GM19240 (cell line): ENCODE measurements around the gene HOXC9.

Experiments
- DNase-seq: peaks from one replicate; pipeline ENCODE4 v3.0.0; 2011; ENCODE audit warnings: low spot score; ENCODE audit not compliant: insufficient read length

HOXC9 gene

DNA sequence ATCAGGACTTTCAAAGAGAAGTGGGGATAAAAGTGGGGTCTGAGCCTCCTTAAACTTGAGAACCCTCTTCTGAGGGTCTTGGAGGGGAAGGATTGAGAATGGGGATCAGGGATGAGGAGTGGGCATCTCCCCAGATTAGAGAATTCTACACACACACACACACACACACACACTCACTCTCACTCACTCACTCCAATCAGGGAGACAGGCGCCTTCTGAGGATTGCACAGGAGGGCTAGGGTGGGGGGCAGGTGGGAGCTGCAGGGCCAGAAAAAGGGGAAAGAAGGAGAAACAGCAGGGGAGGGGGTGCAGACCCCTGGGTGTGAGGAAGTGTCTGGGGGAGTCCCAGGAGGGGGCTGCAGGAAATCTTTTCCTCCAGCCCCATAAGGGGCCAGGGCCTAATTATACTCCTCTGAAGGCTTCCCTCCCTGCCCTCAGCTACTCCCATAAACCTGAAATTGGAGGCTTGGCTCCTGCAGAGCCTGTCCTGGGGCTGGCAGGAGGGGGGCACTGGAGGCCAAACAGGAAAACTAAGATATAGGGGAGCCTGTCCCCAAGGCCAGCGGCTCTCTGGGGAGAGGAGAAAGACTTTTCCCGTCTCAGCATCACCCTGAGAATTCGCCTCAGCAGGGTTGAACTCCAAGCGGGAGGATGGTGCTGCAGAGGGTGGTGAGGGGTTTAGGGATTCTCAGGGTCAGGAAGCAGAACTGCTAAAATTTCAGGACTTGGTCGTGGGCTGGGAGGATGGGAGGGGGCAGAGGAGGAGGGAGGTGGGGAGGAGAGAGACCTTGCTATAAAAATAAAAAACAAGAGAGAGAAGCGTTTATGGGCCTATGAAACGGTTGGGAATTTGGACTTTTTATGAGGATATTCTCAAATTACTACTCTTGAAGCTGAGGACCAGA lies 1.6 kb downstream of the HOXC9 start:
- DNase-seq: no peak

DNA sequence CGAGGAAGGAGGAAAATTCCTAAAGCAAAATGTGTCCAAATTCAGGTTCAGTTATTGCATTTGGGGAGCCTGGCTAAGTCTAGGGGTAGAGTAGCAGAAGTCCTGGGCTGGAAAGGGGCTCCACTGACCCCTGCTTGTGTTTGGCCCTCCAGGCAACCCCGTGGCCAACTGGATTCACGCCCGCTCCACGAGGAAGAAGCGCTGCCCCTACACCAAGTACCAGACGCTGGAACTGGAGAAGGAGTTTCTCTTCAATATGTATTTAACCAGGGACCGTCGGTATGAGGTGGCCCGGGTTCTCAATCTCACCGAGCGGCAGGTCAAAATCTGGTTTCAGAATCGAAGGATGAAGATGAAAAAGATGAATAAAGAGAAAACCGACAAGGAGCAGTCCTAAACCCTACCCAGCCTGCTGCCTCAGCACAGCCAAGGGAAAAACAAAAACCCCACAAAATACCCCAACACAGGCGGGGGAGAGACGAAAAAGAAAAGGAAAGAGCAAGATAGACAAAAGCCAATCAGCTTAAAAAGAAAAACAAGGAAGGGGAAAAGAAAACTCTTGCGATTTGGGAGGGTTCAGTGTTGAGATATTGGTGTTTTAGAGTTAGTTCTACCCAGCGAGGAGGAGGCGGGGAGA lies 2.4 kb downstream of the HOXC9 start:
- no peak for DNase-seq

DNA sequence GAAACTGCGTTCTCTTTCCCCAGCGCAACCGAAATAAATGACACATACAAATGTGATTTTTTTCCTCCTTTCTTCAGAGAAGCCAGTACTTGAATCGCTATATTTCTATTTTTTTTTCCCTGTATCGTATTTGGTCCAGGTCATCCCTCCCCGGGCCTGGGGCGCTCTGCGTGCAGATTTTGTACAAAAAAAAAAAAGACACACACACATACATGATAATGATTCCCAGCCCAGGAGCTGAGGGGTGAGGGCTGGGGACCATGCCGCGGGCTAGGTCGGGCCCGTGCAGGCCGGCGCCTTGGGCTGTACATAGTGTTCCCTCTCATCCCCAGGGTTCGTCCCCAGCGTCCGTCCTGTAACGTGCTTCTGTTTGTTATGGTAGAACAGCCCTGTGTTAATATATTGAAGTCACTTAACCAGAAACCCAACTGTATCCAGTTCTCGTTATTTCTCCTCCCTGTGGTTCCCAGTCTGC lies 3.0 kb downstream of the HOXC9 start:
- no peak for DNase-seq

DNA sequence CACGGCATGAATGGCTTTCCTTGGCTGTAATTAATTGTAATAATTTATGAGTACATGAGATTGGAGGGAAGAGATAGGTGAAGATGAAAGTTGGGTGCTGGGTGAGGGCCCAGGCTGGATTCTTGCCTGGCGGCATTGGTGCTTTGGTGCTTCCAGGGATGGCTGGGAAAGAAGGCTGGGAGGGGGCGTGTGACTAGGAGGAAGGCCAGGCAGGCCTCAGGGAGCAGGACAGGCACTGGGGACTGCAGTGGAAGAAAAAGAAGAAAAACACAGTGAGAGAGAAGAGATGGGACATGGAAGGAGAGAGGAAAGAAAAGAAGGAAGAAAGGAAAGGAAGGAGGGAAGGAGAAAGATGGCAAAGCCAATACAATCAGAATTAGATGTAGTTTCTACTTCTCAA lies 3.7 kb downstream of the HOXC9 start:
- DNase-seq: no peak

DNA sequence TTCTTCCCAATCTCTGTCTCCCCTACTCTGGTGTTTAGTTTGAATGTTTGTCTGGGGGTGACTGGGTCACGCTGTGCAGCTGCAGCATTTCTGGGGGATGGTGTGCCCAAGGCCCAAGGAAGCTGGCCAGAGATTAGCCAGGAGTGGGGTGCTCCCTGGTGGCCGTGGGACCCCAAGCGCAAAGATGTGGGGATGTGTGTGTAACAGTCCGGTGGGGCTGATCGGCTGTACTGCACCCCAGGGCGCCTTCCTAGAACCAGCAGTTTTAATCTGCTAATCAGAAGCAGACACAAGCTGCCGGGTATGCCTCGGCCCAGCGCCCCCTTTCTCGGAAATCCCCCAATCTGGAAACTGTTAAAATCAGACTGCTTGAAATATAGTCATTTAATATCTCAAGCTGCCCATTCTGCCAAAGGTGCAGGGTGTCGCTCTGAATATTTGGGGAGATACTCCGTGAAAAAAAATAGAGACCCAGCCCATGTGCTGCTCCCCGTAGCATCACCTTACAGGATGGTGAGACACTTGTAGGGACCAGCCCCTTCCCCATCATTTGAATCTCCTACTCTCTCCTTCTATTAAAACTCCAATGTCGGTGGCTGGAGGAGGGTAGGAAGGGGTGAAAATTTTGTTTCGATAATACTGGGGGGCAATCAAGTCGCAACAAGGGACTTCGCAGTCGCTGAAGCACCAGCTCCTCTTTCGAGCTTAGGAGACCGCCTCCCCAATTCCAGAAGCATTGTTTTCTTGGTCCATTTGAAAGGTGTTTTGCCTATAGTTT lies 4.3 kb downstream of the HOXC9 start:
- no peak for DNase-seq

DNA sequence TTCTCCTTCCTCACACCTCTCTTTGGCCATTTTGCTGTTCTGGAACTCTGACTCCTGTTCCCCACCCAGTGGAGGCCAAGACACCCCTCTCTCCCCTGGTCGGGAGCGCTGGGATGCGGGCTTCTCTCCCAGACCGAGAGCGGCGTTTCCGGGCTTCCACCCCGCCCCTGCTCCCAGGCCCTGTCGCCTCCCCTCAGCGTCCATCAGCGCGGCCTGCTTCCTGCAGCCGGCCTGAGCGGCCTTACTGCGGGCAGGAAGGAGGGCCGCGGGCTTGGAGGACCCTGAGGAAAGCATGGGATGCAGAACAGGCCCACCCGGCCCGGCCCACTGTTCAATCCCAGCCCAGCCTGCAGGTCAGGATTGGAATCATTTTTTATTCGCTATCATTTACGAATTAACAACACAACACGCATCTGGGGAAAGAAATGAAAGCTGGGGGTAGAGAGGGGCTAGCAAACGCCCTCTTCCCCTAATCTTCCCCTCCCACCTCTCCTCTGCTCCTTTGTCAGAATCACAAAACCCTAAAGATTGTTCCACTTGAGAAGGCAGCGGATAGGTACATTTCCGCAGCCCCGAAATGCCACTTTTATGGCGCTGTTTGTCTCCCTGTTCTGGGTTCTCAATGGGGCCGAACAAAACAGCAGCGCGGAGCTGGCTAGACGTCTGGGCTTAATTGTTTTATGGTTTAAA lies 5.0 kb downstream of the HOXC9 start:
- DNase-seq: no peak

DNA sequence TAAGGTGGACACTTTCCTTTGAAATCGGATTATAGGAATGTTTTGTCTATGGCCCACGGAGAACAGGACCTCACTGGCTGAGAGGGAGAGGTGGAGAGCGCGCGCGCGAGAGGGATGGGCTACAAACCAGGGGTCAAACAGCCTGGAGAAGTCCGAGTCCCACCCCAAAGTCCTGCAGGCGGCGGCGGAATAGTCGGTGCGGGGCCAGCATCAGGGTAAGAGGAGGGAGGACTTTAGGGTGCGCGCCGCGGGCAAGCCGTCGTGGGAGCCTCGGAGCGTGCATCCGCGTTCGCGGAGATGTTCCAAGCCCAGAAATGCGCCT lies 5.5 kb downstream of the HOXC9 start:
- DNase-seq: no peak

DNA sequence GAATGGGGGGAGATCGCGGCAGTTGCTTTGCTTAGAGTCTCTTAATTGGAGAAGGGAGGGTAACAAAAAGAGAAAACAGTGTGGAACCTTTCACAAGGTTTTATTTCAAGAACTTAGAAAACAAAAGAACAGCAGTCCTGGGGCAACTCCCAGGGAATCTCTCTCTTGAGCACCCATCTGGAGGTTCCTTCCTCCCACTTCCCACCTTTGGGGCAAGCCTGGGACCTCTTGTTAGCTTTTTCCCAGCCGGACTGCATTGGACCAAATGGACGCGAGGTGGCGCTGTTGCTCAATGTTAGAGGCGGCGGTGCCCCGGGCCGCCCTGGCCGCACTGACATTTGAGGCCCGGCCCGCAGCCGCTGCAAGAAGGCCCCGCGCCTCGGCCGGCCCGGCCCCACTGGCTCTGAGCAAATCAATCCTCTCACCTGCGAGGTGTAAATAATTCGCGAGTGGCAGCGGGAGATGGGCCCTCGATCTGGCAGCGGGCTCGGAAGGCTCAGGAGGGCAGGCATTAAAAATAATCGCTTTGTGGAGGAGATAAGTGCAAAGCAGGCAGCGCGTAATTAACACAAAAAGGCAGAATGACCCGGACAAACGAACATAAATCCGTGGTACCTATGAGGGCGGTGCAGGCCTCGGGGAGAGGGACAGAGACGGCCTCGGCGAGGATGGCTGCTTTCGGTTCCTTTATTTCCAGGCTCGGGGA lies 6.0 kb downstream of the HOXC9 start:
- DNase-seq: peak; percentile 85

DNA sequence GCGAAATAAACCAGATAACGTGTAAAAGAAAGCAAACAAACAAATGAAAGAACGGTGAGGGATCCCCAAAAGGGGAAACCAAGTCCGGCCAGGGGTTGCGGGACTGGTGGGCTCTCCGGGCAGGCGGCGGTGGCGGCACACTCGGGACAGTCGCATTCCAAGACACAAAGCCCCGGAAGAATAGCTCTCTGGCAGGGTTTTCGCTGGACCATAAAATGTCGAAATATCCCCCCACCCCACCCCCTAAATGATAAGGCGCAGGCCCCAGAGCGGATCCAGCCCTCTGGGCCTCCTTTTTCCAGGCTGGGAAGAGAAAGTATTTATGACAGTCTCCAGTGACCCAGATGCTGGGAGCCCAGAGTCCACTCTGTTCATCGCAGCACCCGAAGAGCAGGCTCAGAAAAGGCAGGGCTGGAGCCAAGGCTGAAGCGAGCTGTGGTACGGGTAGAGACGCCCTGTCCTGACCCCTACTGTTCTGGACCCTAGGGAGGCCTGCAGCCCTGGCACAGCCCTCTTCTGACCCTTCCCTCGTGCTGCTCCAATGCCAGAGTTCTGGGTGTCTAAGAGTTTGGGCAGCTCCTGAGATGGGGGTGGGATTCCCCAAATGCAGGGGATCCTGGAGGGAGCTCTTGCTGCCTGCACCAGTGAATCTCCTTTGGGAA lies 6.7 kb downstream of the HOXC9 start:
- no peak for DNase-seq

DNA sequence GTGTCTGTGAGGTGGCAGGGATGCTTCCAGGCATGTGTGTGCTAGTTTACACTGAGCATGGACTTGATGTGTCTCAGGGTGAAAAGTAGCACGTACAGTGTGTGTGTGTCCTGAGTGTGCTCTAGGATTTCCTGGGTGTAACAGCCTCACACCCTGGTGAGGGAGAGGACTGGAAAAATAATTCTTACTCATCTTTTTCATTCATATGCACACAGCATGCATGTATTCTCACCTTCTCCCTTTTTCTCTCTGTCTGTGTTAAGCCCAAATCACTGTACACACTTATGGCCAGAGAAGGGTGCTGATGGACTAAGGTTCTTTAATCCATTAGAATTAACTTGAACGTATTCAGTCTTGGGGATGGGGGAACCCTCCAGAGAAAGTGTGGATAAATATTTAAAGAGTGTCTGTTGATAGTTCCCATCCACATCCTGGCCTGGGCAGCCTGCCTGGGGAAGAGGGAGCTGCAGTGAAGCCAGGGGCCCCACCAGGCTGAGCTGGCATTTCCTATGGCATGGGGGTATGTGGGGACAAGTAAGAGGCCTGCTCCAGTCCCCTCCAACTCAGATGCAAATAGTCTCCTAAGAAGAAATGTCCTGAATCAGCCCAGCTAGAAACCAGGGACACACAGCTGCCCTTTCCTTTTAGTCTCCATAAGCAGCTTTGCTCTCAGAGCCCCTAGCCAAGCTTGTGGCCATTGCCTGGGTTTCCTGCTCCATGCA lies 7.7 kb downstream of the HOXC9 start:
- DNase-seq: no peak

DNA sequence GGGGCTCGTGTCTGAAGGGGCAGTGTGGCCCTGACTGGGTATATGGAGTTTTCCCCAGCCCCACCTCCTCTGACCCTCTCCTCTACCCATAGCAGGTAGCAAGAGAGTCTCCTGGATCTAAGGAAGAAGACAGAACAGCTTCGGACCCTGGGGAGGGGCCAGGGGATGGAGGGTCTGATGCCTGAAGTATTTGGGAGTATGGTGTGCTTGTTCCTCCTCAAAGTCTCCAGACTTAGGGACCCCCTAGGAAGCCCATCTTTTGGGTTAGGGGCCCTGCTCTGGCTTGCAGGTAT lies 8.2 kb downstream of the HOXC9 start:
- DNase-seq: no peak

DNA sequence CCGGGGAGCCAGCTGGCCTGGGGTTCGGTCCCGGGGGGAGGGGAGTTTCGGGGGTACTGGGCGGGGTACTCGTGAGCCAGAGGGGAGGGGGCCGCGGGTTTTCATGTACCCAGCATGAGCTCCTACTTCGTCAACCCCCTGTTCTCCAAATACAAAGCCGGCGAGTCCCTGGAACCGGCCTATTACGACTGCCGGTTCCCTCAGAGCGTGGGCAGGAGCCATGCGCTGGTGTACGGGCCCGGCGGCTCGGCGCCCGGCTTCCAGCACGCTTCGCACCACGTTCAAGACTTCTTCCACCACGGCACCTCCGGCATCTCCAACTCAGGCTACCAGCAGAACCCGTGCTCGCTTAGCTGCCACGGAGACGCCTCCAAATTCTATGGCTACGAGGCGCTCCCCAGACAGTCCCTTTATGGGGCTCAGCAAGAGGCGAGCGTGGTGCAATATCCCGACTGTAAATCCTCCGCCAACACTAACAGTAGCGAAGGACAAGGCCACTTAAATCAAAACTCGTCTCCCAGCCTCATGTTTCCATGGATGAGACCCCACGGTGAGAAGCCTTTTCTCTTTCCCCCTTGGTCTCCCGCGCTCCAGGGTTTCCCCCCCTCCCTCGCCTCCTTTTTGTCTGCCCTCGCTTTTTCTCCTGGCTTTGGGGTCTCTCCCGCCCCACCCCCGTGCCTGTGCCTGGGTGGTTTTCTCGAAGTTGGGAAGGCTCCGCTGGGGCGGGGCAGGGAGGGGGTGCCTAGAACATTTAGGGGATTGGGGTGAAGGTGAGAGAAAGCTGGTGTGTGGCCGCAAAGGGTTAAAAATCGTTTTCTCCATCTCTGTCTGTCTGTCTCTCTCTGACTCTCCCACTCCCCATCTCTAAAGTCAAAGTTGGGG lies 9.5 kb downstream of the HOXC9 start:
- DNase-seq: no peak

DNA sequence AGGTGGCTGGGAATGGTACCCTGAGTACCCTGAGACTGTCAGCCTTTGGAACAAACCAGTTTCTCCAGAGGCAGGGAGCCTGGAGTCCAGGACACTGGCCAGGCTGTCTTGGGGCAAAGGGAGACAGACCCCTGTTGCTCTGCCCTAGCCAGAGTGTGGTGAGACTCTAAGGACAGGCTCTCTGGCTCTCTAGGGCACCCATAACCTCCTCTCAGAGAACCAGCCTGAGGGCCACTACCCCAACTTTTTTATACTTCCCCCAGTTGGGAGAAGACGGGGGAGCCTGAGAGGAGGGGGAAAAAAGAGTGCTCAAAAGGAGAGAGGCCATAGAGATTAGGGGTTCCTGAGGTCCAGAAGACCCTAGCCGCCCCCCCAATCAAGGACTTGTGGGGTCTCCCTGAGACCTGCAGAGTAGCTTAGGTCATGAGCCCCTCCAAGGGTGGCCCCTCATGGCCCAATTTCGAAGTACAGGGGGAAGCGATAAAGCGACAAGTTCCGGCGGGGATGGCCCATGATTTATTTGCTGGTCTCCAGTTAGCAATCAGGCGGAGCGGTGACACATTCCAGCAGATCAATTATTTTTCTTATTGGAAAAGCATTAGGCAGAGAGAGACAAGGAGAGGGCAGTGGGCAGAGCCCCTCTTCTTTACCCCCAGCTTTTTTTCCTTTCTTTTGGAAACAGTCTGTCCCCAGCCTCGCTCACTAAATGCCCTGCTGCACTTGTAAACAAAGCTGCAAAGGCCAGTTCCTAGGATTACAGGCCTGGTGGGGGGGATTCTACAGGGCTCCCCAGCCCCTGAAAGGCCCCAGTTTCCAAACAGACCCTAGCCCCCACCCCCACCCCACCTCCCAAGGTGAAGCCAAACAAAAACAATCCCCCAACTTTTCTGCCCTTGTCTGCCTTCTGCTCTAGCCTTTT lies 10.4 kb downstream of the HOXC9 start:
- DNase-seq: no peak

DNA sequence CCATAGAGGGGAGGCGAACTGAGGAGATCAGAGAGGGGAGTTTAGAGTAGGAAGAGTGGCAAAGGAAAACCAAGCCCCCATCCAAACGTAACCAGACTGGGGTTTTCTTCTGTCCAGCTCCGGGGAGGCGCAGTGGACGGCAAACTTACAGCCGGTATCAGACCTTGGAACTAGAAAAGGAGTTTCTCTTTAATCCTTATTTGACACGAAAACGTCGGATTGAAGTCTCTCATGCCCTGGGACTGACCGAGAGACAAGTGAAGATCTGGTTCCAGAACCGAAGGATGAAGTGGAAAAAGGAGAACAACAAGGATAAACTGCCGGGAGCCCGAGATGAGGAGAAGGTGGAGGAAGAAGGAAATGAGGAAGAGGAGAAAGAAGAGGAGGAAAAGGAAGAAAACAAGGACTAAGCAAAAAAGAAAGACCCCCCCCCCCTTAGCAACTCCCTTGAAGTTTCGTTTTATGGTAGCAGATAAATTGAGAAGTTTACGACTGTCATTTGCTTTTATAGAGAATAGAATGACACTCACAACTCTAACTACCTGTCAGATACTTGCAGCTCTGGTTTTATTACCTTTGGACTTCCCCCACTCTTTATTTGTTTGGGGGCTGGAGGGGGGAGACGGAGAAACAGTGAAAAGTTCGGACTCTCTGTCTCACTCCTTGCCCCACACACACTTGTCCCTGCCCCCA lies 11.2 kb downstream of the HOXC9 start:
- no peak for DNase-seq

DNA sequence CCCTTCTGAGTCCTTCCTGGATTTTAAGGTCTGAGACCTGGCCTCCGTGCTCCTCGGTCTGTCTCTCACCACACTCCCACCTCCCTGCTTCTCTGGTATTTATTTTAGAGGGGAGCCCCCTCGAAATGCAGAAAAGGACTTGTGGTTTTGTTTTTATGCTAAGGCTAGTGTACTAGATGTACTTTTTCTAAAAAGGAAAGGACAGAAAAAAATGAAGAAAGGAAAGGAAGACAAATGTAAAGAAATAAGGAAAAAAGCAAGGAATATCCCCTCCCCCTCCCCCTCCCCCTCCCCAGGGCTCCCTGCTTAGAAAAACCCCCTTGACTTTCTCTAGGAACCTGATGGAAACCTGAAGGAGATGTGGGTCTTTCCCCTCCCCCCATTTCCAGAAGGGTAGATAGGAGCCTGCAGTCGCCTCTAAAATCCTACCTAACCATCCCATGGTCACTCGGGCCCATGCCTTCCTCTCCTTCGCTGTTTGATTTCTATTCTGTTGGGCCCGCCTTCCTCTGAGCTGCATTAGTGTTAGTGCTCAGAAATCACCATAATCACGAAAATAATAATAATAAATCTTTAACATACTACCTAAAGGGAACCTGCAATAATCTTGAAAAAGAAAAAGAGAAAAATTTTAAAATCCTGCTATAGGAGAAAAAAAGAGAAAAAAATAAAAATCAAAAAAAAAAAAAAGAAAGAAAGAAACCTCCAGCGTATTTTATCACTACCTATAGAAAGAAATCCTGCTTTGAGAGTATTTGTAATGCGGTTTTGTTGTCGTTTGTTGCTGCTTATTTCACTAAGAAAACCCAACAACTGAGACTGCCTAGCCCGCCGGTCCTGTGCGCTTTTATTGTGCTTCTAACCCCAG lies 11.9 kb downstream of the HOXC9 start:
- DNase-seq: no peak

DNA sequence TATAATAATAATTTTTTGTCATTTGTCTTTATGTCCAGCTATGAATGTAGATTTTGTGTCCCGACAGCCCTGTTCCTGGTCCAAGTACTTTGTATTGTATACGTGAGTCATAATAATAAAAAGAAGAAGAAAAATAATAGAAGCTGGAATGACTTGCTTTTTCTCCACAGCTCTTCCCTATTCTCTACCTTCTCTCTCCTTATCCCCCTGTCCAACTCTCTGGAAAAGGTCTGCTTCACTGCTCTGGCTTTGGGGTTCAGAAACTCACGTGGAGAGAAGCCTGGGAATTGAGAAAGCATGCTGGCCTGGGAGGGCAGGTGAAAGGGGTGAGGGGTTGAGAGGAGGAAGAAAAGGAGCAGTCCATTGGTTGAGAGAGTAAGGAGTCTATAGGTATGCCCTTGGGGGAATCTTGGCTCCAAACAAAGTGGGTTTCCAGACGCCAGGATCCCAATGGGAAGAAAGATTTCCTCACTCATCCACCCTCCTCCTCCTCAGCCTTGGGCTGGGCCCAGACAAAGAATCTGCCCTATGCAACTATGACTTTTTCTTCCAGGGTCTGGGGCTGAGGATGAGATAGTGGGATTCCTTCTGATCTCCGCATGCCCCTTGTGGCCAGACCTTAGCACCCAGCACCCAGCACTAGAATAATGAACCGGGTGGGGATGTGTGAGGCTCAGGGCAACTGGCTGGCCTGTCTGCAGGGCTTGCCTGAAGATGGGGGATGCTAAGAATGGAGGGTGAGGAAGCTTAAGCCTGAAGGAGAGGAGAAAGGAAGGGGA lies 12.9 kb downstream of the HOXC9 start:
- no peak for DNase-seq
